GM21423 (cell line): ENCODE results near the gene TMC6.
A peak's percentile ranks its signal among the peaks of the same experiment; 100 is the strongest.
"Not testable (repeated sequence)": the region's sequence is repeated elsewhere in the genome, so short reads cannot be mapped to it uniquely, and the experiment has no call there.

ENCODE experiments used
- ATAC-seq: cut with Tn5 transposase; IDR thresholded peaks from one replicate; pipeline ENCODE4 v1.9.1; 2021; ENCODE audit warnings: mild to moderate bottlenecking, moderate library complexity; ENCODE audit not compliant: unreplicated experiment

TMC6 gene

GRCh38 chr17:78128551-78129350 is at the start of gene TMC6:
TMC6 (minus strand) TSS chr17:78128755; CDS start chr17:78126832, 1,923 bp downstream.
- peak; percentile 17 for ATAC-seq

GRCh38 chr17:78176548-78177025 is 48.0 kb upstream of the TMC6 start:
- peak; percentile 33 for ATAC-seq

DNA sequence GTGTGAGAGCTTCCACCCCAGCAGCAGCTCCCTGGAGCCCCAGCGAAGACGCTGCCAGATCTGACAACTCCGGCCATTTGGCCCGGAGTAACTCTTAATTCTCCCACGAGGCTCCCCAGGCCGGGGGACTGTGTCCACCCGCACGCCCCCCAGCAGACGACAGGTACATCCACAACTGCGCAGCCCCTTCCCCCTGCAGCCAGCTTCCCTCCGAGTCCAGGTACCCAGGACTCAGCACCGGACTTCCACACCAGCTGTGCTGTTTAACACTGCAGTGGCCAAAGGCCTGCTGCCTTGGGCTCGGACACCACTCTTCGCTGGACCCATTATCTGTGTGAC is 47.1 kb upstream of the TMC6 start:
- no peak for ATAC-seq

DNA sequence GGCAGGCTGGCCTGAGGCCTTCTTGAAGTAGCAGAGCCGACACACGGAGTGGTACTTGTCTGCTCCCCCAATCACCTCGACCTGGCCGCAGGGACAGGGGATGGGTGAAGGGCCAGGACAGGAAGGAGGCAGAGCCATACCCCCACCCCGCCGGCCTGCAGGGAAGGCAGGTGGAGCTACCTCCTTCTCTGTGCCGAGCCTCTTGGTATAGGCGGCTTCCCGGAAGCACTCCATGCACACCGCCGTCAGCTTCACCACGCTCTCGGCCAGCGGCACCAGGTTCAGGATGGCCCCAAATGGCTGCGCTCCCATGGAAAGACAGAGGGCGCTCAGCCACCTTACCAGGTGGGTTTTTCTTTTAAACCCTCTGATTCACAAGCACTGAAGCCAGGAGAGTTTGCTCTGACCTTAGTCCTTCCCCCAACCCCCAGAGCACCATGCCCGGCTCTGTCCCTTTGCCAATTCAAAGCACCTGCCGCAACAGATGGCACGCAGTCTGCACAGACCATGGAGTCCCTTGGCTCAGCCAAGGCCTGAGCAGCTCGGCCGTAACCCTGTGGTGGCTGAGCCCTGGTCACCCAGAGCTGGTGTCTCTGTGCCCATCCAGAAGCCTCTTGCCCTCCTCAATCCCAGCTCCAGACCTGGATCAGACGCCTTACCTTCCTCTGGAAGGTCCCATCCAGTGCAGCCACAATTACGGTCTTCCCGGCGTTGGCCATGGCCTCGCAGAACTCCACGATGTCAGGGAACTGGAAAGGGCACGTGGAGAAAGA is 46.5 kb upstream of the TMC6 start:
- ATAC-seq: no peak

DNA sequence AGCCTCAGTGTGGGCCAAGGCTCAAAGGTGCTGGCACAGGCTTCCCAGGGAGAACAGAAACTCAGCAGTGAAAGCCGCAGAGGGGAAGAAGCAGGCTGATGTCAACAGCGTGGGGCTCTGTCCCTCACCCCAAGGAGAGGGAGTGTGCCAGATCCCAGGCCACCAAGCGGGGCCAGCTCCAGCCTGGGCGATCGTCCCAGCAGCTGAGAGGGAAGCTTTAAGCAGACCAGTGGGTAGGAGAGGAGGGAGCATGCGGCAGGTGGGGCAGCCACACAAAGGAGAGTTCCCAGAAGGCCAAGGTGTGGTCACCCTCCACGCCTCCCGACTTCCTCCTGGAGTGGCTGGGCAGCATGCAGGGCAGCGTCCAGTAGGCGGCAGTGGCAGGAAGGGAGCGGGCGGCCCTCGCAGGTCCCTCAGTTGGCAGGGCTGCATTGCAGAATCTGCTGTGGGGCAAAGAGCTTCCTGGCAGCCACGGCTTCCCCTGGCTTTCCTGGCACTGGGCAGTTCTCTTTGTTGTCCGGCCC is 45.9 kb upstream of the TMC6 start:
- ATAC-seq: no peak

DNA sequence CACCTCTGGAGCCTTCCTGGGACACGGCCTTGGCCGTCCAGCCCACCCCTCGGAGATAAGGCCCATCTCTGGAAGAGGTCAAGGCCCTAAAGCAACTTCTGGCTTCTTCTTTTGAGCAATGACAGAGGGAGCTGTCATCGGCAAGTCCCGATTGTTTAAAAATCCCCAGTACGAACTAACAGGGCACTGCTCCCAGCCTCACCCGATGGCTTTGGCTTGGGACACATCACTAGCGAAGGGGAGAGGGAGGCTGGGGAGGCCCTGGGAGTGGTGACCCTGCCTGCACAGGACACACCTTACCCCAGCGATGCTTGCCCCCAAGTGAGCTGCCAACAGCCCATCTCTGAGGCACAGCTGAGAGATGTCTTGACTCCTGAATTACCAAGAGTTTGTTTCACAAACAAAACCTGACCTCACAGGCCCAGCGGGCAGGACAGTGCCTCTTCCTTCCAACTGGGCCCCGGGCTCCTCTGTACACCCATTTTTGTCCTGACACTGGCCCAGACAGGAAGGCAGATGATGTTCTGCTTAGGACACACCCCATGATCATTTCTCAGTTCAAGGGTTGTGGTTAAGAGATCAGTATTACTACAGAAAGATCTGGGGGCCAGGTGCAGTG is 44.7 kb upstream of the TMC6 start:
- peak; percentile 32 for ATAC-seq

DNA sequence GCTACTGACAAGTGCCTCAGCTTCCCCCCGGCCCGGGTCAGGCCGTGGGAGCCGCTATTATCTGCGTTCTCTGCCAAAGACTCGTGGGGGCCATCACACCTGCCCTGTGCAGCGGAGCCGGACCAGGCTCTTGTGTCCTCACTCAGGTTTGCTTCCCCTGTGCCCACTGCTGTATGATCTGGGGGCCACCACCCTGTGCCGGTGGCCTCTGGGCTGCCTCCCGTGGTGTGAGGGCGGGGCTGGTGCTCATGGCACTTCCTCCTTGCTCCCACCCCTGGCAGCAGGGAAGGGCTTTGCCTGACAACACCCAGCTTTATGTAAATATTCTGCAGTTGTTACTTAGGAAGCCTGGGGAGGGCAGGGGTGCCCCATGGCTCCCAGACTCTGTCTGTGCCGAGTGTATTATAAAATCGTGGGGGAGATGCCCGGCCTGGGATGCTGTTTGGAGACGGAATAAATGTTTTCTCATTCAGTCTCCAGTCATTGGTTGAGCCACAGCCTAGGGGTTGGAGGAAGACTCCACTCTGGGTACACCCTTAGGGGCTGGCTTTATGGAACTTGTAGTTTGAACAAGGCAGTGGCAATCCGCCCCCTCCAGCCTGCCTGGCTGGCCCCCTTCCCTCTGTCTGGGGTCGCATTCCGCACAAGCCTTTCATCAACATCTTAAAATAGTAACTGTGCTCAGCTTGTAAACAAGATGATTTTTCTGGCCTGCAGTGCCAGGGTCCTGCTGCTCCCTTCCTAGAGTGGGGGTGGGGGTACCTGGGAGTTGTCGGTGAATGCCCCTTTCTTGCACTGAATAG is 43.9 kb upstream of the TMC6 start:
- no peak for ATAC-seq

DNA sequence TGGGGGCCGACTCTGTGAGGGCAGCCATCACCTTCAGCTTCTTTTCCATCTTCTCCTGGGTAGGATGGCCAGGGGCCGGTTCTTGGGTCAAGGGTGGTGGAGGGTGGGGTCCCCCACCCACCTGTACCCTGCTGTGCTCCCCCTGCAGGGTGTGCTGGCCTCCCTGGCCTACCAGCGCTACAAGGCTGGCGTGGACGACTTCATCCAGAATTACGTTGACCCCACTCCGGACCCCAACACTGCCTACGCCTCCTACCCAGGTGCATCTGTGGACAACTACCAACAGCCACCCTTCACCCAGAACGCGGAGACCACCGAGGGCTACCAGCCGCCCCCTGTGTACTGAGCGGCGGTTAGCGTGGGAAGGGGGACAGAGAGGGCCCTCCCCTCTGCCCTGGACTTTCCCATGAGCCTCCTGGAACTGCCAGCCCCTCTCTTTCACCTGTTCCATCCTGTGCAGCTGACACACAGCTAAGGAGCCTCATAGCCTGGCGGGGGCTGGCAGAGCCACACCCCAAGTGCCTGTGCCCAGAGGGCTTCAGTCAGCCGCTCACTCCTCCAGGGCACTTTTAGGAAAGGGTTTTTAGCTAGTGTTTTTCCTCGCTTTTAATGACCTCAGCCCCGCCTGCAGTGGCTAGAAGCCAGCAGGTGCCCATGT is 43.2 kb upstream of the TMC6 start:
- not testable (repeated sequence) for ATAC-seq

GRCh38 chr17:78170692-78171590 is 42.4 kb upstream of the TMC6 start:
- ATAC-seq: no peak

DNA sequence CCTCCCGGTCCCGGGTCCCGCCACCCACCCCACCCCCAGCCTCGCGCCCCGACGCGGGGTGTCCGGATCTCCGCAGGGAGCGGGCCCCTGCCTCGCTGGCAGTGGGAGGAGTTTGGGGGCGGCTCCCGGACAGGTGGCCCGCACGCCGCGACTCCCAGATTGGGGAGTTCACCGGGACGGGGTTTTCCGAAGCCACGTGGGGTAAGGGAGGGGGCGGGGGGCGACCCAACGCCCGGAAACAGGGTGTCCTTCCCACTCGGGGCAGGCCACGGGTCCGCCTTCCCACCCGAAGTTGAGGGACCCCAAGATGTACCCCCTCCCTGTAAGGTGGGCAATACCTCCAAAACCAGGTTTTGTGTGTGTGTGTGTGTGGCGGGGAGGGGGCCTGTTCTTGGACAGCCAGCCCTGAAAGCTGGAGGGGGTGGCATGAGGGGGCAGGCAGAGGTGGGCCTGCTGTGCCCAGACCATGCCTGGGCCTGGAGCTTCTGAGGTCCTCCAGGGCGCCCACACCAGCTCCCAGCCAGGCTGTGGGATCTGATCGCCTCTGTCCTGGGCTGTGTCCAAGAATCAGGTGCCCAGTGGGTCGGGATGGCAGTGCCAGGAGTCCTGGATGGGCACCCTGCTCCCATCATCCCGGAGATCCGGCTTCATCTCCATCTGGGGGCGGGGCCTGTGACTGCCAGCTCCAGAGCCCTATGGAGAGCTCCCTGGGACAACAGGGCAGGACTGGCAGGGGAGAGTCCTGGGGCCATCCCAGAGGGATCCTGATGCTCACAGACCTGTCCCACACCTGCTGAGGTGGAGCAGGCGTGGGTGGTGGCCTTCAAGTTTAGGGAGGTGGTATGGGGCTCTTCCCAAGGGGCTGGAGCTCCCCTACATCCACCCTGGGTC is 40.6 kb upstream of the TMC6 start:
- peak; percentile 24 for ATAC-seq

DNA sequence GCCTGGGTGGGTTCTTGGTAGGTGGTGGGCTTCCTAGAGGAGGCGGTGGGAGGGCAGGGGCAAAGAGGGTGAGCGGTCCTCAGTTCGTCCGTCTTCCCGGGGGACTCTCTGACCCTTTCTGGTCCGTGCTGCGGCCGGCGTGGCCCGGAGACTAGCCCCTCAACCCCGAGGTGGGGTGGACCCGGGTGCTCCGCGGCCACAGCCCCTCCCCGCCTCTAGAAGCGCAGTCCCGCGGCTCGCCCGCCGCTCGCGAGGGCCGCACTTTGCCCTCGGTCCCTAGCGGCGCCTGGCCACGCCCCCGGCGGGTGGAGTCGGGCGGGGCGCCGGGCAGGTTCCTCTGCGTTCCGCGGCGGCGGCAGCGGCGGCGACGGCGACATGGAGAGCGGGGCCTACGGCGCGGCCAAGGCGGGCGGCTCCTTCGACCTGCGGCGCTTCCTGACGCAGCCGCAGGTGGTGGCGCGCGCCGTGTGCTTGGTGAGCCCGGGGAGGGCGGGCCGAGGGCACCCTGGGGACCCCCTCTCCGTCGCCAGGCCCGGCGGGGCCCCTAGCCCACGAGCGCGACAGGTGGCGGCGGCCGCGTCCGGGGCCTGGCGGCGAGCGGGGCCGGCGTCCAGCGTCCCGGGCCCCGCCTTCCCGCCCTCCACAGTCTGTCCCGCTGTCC is 39.8 kb upstream of the TMC6 start, which contains the start of gene SYNGR2:
SYNGR2 (plus strand) TSS at position 340 of the 661 bp plus-strand sequence; CDS start at position 376, 36 bp downstream.
- peak; percentile 49 for ATAC-seq

GRCh38 chr17:78166416-78166815 is 37.9 kb upstream of the TMC6 start:
- no peak for ATAC-seq

GRCh38 chr17:78164748-78165607 is 36.4 kb upstream of the TMC6 start:
- ATAC-seq: no peak

DNA sequence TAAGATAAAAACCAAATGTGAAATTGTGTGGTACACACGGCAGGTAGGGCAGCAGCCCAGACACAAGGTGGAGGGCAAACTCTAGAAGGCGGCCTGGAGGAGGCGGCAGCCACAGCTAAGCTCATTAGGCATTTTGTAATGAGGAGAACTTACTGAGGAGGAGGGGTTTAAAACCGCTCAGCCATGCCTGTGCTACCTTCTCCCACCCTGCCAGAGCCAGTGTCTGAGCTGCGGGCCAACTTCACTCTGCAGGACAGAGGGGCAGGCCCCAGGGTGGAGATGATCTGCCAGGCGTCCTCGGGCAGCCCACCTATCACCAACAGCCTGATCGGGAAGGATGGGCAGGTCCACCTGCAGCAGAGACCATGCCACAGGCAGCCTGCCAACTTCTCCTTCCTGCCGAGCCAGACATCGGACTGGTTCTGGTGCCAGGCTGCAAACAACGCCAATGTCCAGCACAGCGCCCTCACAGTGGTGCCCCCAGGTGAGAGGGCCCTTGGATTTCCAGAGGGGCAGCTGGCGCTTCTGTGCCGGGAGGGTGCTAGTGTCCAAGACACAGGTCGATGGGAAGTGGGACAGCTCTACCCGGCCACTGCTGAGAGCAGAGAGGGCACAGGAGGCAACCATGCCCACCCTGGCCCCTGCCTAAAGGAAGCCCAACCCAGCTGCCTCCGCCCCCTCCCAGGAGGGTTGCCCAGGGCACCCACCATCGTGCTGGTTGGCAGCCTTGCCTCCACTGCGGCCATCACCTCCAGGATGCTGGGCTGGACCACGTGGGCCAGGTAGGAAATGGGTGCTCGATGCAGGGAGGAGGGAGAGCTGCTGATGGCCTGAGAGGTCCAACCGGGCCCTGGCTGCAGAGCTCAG is 35.6 kb upstream of the TMC6 start:
- no peak for ATAC-seq

- no peak for ATAC-seq
Measured at GRCh38 chr17:78159575-78160158, 31.1 kb upstream of the TMC6 start.
